Neural cell (in vitro differentiated cells): ENCODE data around the gene SNAPIN. TPM values are rescaled to one million over a fixed set of nuclear protein-coding genes. Genes with fewer than 3 reads are reported as not detected.

Experiments used
- H2AFZ ChIP-seq: fragments of 200-600, 300-800 bp; sonication (generic), shearing (Covaris generic); 2 replicates; pipeline ENCODE4 v1.6.0; 2014; ENCODE audit warnings: low read depth, mild to moderate bottlenecking, antibody characterized with exemption, low read length, moderate library complexity
- H3F3A ChIP-seq: fragments of 200-600 bp; shearing (Covaris generic); 2 replicates; pipeline ENCODE4 v1.6.1; 2016; ENCODE audit warnings: mild to moderate bottlenecking, moderate library complexity, mixed read lengths, antibody characterized with exemption, low read length; ENCODE audit not compliant: insufficient read depth, poor library complexity, severe bottlenecking
- H3K27ac ChIP-seq: fragments of 200-600, 300-800 bp; sonication (generic), shearing (Covaris generic); 2 replicates; pipeline ENCODE4 v1.5.1; 2014; ENCODE audit warnings: mild to moderate bottlenecking, low read length, moderate library complexity
- H3K27me3 ChIP-seq: fragments of 300-800, 200-600 bp; sonication (generic), shearing (Covaris generic); 2 replicates; pipeline ENCODE4 v1.6.0; 2014; ENCODE audit warnings: mild to moderate bottlenecking, low read depth, low read length, moderate library complexity; ENCODE audit not compliant: insufficient read depth
- H3K36me3 ChIP-seq: fragments of 300-800, 200-600 bp; sonication (generic), shearing (Covaris generic); 2 replicates; pipeline ENCODE4 v1.5.1; 2014; ENCODE audit warnings: mild to moderate bottlenecking, antibody characterized with exemption, low read length, moderate library complexity; ENCODE audit not compliant: insufficient read depth
- H3K4me2 ChIP-seq: fragments of 300-800, 200-600 bp; sonication (generic), shearing (Covaris generic); 2 replicates; pipeline ENCODE4 v1.6.0; 2014; ENCODE audit warnings: mild to moderate bottlenecking, low read length
- H3K4me3 ChIP-seq: fragments of 300-800, 200-600 bp; sonication (generic), shearing (Covaris generic); 2 replicates; pipeline ENCODE4 v1.5.1; 2014; ENCODE audit warnings: mild to moderate bottlenecking, low read length, moderate library complexity
- H3K79me2 ChIP-seq: fragments of 200-600 bp; shearing (Covaris generic); replicated peaks from 2 replicates; pipeline ENCODE4 v1.6.0; 2014; ENCODE audit warnings: mild to moderate bottlenecking, low read length, moderate library complexity; ENCODE audit not compliant: insufficient read depth
- H3K9ac ChIP-seq: fragments of 300-800, 200-600 bp; sonication (generic), shearing (Covaris generic); 2 replicates; pipeline ENCODE4 v1.6.1; 2016; ENCODE audit warnings: mild to moderate bottlenecking, low read length, mixed read lengths
- H3K9me2 ChIP-seq: fragments of 200-600 bp; shearing (Covaris generic); 2 replicates; pipeline ENCODE4 v1.6.1; 2016; ENCODE audit warnings: mild to moderate bottlenecking, low read length, mixed read lengths; ENCODE audit not compliant: insufficient read depth
- H3K9me3 ChIP-seq: fragments of 200-600, 300-800 bp; sonication (generic), shearing (Covaris generic); 2 replicates; pipeline ENCODE4 v1.6.1; 2016; ENCODE audit warnings: mild to moderate bottlenecking, mixed run types, low read length, moderate library complexity, mixed read lengths
- H4K20me1 ChIP-seq: fragments of 200-600 bp; shearing (Covaris generic); 2 replicates; pipeline ENCODE4 v1.6.1; 2016; ENCODE audit warnings: mild to moderate bottlenecking, mixed run types; ENCODE audit not compliant: insufficient read depth
- EP300 ChIP-seq: fragments of 450-650 bp; conservative IDR thresholded peaks from 2 replicates; pipeline ENCODE4 v1.6.1; 2014; ENCODE audit warnings: antibody characterized with exemption, mild to moderate bottlenecking, moderate library complexity; ENCODE audit not compliant: poor library complexity, severe bottlenecking
- EZH2 ChIP-seq: fragments of 200-600, 300-800 bp; shearing (Covaris generic), sonication (generic); IDR thresholded peaks from 2 replicates; pipeline ENCODE4 v1.6.1; 2014; ENCODE audit warnings: antibody characterized with exemption, low read length, borderline replicate concordance, mild to moderate bottlenecking; ENCODE audit not compliant: insufficient read depth, poor library complexity, severe bottlenecking
- MXI1 ChIP-seq: fragments of 450-650 bp; conservative IDR thresholded peaks from 2 replicates; pipeline ENCODE4 v1.6.1; 2014; ENCODE audit warnings: antibody characterized with exemption, mild to moderate bottlenecking; ENCODE audit not compliant: poor library complexity, severe bottlenecking
- POLR2AphosphoS5 ChIP-seq: IDR thresholded peaks from 2 replicates; pipeline ENCODE4 v1.6.1; 2012
- RAD21 ChIP-seq: fragments of 450-650 bp; conservative IDR thresholded peaks from 2 replicates; pipeline ENCODE4 v1.6.1; 2014; ENCODE audit warnings: antibody characterized with exemption, mild to moderate bottlenecking, moderate library complexity
- REST ChIP-seq: IDR thresholded peaks from 2 replicates; pipeline ENCODE4 v1.6.1; 2012; ENCODE audit warnings: borderline replicate concordance
- SMC3 ChIP-seq: fragments of 450-650 bp; conservative IDR thresholded peaks from 2 replicates; pipeline ENCODE4 v1.6.1; 2014; ENCODE audit warnings: antibody characterized with exemption, mild to moderate bottlenecking, moderate library complexity; ENCODE audit not compliant: poor library complexity
- TAF1 ChIP-seq: IDR thresholded peaks from 2 replicates; pipeline ENCODE4 v1.6.1; 2012; ENCODE audit warnings: low read depth
- polyA plus RNA-seq: library from polyadenylated mRNA; depleted of rRNA; stranded (reverse); fragments of >200 nt; gene quantifications from 2 replicates; pipeline ENCODE4 v1.2.3, GENCODE V29; 2014
- TF ChIP-seq, protein P1 (sequence below): fragments of 450-650 bp; IDR thresholded peaks from 2 replicates; pipeline ENCODE4 v1.5.1; 2014; ENCODE audit warnings: antibody characterized with exemption, mild to moderate bottlenecking, moderate library complexity; ENCODE audit not compliant: poor library complexity, severe bottlenecking

Gene SNAPIN
- polyA plus RNA-seq, 1 donor from 2014 or later: 100.0 TPM

DNA sequence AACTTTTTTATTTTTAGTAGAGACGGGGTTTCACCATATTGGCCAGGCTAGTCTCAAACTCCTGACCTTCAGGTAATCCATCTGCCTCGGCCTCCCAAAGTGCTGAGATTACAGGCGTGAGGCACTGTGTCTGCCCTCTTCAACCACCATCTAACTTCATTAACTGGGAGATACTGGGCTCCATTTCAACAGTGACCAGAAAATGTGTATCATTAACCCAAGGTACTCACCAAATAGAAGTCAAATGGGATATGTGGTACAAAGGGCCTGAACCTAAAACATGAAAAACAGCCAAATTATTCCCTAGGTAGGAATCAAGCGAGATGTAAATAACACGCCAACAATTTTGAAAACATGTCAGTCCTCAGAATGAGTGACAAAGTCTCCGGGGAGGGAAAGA, 11.1 kb downstream of the SNAPIN start:
- Histone ChIP-seq H3K27ac (peak overlapping the region; percentile 89), H3K36me3 (peaks cover 20% of the 10 kb centered on the region), H4K20me1 (no peaks in the 10 kb centered on the region), H3K4me2 (peak overlapping the region; percentile 99), H3K9ac (peak overlapping the region; percentile 95), H3F3A (no peaks in the 10 kb centered on the region), H3K4me3 (peak overlapping the region; percentile 85), H3K27me3 (no peaks in the 10 kb centered on the region), H3K9me2 (no peaks in the 10 kb centered on the region), H3K79me2 (peaks cover 30% of the 10 kb centered on the region), H3K9me3 (no peaks in the 10 kb centered on the region), H2AFZ (no peak overlapping the region)
- TF ChIP-seq POLR2AphosphoS5 (no peak), REST (no peak), SMC3 (no peak), EZH2 (no peak), TAF1 (no peak), MXI1 (no peak), RAD21 (no peak), EP300 (no peak)
- TF ChIP-seq, protein P1, sequence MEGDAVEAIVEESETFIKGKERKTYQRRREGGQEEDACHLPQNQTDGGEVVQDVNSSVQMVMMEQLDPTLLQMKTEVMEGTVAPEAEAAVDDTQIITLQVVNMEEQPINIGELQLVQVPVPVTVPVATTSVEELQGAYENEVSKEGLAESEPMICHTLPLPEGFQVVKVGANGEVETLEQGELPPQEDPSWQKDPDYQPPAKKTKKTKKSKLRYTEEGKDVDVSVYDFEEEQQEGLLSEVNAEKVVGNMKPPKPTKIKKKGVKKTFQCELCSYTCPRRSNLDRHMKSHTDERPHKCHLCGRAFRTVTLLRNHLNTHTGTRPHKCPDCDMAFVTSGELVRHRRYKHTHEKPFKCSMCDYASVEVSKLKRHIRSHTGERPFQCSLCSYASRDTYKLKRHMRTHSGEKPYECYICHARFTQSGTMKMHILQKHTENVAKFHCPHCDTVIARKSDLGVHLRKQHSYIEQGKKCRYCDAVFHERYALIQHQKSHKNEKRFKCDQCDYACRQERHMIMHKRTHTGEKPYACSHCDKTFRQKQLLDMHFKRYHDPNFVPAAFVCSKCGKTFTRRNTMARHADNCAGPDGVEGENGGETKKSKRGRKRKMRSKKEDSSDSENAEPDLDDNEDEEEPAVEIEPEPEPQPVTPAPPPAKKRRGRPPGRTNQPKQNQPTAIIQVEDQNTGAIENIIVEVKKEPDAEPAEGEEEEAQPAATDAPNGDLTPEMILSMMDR: no peak

DNA sequence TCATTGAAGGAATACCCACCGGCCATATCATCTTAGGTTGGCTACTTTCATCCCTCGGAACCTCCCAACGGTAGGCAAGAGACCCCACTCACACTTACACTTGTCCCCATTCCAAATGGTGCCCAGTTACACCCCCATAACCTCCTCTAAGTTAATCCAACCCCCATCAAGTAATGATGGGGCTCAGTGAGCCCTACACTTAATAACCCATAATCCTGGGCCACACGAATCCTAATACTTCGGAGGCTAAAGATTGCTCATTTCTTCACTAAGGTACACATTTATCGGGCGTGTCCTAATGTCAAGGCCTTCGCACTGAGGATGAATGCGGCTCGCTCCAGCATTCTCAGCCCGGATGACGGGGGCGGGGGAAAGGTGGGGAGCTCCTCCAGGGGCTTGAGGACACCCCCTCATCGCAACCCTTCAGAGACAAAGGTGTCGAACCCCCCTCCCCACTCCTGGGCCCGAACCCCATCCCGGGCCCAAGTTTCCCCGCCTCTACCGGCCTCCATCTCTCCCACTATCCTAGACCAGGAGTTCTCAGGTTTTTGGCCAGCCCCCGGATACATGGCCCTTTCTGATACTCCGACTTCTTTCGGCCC, 11.9 kb downstream of the SNAPIN start:
- H3K9me2 ChIP-seq: no peaks in the 10 kb centered on the region
- H3K36me3 ChIP-seq: peaks cover 20% of the 10 kb centered on the region
- no peaks in the 10 kb centered on the region for H3K27me3 ChIP-seq
- peak overlapping the region; percentile 89 for H3K27ac ChIP-seq
- H3K79me2 ChIP-seq: peaks cover 30% of the 10 kb centered on the region
- H3K4me2 ChIP-seq: peak overlapping the region; percentile 99
- H2AFZ ChIP-seq: peak overlapping the region; percentile 47
- H4K20me1 ChIP-seq: no peaks in the 10 kb centered on the region
- H3K4me3 ChIP-seq: peak overlapping the region; percentile 85
- peak overlapping the region; percentile 95 for H3K9ac ChIP-seq
- H3K9me3 ChIP-seq: no peaks in the 10 kb centered on the region
- TF ChIP-seq REST: no peak
- TF ChIP-seq EP300: no peak
- no peak for TF ChIP-seq RAD21
- no peaks in the 10 kb centered on the region for H3F3A ChIP-seq
